Naive B cell (primary cell): Measurements from ENCODE around the gene CHD9. TPM values are rescaled to one million over a fixed set of nuclear protein-coding genes. Genes with fewer than 3 reads are reported as not detected.

Experiments used
- ATAC-seq, 2 donors: fragments of 150-1000 bp; cut with Tn5 transposase; 2 replicates each; pipeline ENCODE4 v1.10.0; 2021; ENCODE audit warnings: low read depth in 2 of 2, mild to moderate bottlenecking in 2 of 2, moderate library complexity in 2 of 2
- DNase-seq: peaks from one replicate; pipeline ENCODE4 v3.0.0; 2022
- H3K27ac Mint-ChIP-seq, 6 donors: one replicate each; pipeline ENCODE4 v1.8.0; 2020 to 2022; ENCODE audit warnings: mild to moderate bottlenecking in 6 of 6, mixed read lengths in 6 of 6, moderate library complexity in 5 of 6, inconsistent platforms in 2 of 6
- H3K27me3 Mint-ChIP-seq, 3 donors: one replicate each; pipeline ENCODE4 v1.8.0; 2021 to 2022; ENCODE audit warnings: mixed read lengths in 3 of 3, mild to moderate bottlenecking in 1 of 3
- H3K36me3 Mint-ChIP-seq, 2 donors: one replicate each; pipeline ENCODE4 v1.8.0; 2020 to 2022; ENCODE audit warnings: mixed read lengths in 2 of 2, inconsistent platforms in 1 of 2, mild to moderate bottlenecking in 1 of 2
- H3K4me1 Mint-ChIP-seq, 3 donors: one replicate each; pipeline ENCODE4 v1.8.0; 2020 to 2022; ENCODE audit warnings: mixed read lengths in 3 of 3, inconsistent platforms in 1 of 3, mild to moderate bottlenecking in 1 of 3, moderate library complexity in 1 of 3
- H3K4me3 Mint-ChIP-seq, 8 donors: one replicate each; pipeline ENCODE4 v1.8.0; 2020 to 2022; ENCODE audit warnings: mild to moderate bottlenecking in 8 of 8, mixed read lengths in 8 of 8, moderate library complexity in 8 of 8, inconsistent platforms in 2 of 8
- H3K9me3 Mint-ChIP-seq, 7 donors: one replicate each; pipeline ENCODE4 v1.8.0; 2020 to 2022; ENCODE audit warnings: mixed read lengths in 7 of 7, mild to moderate bottlenecking in 5 of 7, inconsistent platforms in 2 of 7, moderate library complexity in 1 of 7
- polyA plus RNA-seq, 6 donors: library from polyadenylated mRNA; unstranded; fragments of 300-500 nt; fragmentation: Illumina TruSeq; gene quantifications; one replicate each; pipeline ENCODE4 v1.2.3, GENCODE V29; 2021; ENCODE audit warnings: low read depth in 6 of 6

Gene CHD9
- polyA plus RNA-seq, 6 donors from 2014 or later = 102 to 181 (median 115) TPM

DNA sequence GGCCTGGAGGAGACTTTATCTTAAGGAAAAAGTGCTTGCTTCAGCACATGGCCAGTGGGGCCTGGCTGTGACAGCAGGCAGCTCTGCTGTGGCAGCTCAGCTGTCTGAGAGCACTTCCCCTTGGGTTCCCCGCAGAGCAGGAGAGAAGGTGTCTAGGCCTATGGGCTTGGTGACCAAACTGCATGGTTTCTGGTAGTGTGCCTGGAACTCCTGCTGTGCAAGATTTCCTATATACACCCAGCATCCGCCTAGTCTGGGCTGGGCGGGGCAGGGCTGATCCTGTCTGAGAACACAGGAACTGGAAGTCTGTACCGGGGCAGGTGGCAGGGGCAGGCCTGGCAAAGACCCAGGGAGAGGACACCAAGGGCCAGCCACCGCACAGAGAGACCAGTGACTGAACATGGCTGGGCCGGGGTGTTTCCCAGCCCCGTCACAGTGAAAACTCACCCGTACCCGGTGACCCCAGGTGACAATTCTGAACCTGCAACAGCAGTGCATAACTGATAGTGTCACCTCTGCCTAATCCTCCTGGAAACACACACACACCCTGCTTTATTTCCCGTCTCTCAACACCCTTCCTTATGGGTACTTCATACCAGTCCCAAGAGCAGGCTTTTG lies 39.3 kb downstream of the CHD9 start:
- Mint-ChIP-seq H3K9me3 (no peaks in the 10 kb centered on the region), H3K36me3 (no peaks in the 10 kb centered on the region), H3K4me1 (peaks cover 63 to 88% (median 75%) of the 10 kb centered on the region in 3 donors), H3K27me3 (no peaks in the 10 kb centered on the region), H3K27ac (peak overlapping the region; percentile 59 to 97 (median 87)), H3K4me3 (peak overlapping the region in 7 of 8 donors; percentile 8 to 62 (median 40))
- DNase-seq (peak; percentile 57), ATAC-seq (peak; percentile 51)

DNA sequence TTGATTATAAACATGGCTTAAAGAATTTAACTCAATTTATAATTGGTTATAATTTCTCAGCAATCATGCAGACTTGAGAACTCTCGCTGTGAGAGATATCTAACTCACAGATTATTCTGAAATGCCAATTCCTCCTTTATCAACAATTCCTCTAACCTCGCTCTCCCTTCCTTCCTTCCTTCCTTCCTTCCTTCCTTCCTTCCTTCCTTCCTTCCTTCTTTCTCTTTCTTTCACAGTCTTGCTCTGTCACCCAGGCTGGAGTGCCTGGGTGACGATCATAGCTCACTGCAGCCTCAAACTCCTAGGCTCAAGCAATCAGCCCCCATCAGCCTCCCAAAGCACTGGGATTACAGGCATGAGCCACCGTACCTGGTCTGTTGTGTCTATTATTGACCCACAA lies 42.4 kb downstream of the CHD9 start:
- Mint-ChIP-seq H3K9me3 (no peaks in the 10 kb centered on the region), H3K27me3 (no peaks in the 10 kb centered on the region), H3K36me3 (no peaks in the 10 kb centered on the region), H3K4me1 (peaks cover 45 to 75% (median 72%) of the 10 kb centered on the region in 3 donors), H3K27ac (peak overlapping the region in 5 of 6 donors; percentile 60 to 96 (median 85)), H3K4me3 (peak overlapping the region in 6 of 8 donors; percentile 2 to 77 (median 25))
- ATAC-seq (no peak), DNase-seq (no peak)

DNA sequence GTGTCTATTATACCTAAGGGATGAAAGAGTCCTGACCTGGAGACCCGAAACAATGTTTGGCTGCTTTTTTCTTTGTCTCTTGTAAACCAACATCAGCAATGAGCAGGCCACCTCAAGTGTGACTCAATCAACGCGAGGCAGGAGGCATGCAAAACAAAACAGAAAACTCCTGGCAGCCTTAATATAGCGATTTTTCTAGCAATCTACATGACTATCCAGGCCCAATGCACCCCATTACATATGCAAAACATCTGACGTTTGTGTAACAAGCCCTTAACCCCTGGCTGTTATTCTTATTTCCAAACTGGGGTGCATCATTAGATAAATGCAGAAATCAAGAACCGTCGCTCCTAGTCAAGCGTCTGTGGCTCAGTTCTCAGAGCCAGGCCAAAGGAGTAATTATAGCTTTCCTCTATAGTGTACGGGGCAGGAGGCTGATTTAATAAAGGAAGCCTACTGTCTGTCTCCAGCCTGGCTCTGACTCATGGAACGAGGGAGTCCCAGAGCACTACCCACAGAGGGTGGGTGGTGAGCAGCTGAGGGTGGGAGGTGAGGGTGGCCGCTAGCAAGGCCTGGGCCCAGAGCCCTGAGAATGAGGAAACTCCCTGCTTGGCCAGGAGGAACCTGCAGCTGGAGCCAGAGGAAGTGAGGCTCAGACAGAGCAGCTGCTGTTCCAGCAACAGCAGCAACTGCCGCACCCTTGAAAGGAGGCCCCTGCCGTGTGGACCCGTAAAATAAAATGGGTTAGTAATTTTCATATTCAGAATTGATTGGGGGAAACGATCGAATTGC lies 43.9 kb downstream of the CHD9 start:
- H3K36me3 Mint-ChIP-seq = no peaks in the 10 kb centered on the region
- no peaks in the 10 kb centered on the region for H3K9me3 Mint-ChIP-seq
- H3K27ac Mint-ChIP-seq = peak overlapping the region; percentile 89 to 98 (median 97)
- peak; percentile 81 for DNase-seq
- no peaks in the 10 kb centered on the region for H3K27me3 Mint-ChIP-seq
- peaks cover 35 to 67% (median 57%) of the 10 kb centered on the region in 3 donors for H3K4me1 Mint-ChIP-seq
- peak; percentile 83 to 87 for ATAC-seq
- peak overlapping the region; percentile 79 to 95 (median 90) for H3K4me3 Mint-ChIP-seq

DNA sequence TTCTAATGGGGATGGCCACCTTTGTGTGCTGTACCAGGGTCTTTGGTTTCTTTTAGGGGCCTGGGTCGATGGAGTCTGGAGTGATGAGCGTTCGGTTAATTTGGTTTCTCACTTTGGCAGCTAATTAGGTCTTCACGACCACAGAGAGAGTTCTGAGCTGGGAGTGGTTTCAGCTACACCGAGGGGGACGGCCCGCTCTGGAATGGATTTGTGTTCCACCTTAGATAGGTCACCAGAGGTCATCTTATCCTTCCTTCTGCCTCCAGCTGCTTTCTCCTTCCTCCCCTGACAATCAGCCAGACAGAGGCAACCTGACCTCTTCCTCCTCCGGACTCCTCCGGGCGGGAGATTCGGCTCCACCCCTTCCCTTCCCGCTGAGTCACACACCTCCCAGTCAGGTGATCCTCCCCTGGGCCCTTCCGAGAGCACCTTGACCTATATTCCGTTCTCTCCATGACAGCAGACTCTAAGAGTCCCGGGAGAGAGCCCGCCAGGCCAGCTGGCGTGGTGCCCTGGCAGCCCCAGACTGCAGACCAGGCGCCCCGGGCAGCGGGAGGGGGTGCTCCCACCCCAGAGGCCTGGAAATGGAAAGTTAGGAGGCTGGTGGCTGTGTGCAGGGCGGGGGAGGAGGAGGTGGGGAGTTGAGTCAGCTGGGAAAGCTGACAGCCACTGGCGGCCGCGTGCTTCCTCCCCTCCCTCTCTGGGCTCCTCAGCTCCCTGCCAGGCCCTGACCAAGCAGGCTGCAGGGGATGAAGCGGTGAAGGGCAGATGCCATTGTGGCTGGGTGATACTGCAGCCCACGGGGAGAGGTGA lies 44.7 kb downstream of the CHD9 start:
- ATAC-seq (peak; percentile 42 to 50), DNase-seq (no peak)
- H3K27ac Mint-ChIP-seq = peak overlapping the region; percentile 89 to 98 (median 97)
- H3K4me3 Mint-ChIP-seq = peak overlapping the region; percentile 79 to 95 (median 90)
- H3K36me3 Mint-ChIP-seq = no peaks in the 10 kb centered on the region
- H3K9me3 Mint-ChIP-seq = no peaks in the 10 kb centered on the region
- H3K27me3 Mint-ChIP-seq = no peaks in the 10 kb centered on the region
- H3K4me1 Mint-ChIP-seq = peaks cover 27 to 63% (median 53%) of the 10 kb centered on the region in 3 donors

DNA sequence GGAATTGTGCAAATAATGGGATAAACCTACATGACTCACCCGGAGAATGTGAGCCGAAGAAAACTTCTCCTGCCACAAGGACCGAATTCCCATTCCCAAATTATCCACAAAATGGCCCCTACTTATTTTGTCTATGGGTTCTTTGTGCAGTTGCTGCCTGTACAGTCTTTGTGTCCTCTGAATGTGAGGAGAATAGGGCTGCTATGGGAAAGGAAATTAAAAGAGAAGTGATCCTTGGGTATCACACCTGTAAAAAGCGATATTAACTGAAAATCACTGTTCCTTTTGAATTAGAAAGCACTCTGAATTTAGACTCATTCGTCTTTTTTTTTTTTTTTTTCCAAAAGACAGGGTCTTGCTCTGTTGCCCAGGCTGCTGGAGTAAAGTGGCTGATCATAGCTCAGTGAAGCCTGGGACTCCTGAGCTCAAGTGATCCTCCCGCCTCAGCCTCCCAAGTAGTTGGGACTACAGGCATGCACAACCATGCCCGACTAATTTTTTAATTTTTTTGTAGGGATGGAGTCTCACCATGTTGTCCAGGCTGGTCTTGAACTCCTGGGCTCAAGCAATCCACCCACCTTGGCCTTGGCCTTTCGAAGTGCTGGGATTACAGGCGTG lies 45.4 kb downstream of the CHD9 start:
- no peaks in the 10 kb centered on the region for H3K9me3 Mint-ChIP-seq
- no peak for DNase-seq
- ATAC-seq = no peak
- no peaks in the 10 kb centered on the region for H3K27me3 Mint-ChIP-seq
- no peaks in the 10 kb centered on the region for H3K36me3 Mint-ChIP-seq
- H3K27ac Mint-ChIP-seq = peak overlapping the region; percentile 57 to 97 (median 92)
- peak overlapping the region; percentile 79 to 95 (median 90) for H3K4me3 Mint-ChIP-seq
- peaks cover 22 to 57% (median 46%) of the 10 kb centered on the region in 3 donors for H3K4me1 Mint-ChIP-seq

DNA sequence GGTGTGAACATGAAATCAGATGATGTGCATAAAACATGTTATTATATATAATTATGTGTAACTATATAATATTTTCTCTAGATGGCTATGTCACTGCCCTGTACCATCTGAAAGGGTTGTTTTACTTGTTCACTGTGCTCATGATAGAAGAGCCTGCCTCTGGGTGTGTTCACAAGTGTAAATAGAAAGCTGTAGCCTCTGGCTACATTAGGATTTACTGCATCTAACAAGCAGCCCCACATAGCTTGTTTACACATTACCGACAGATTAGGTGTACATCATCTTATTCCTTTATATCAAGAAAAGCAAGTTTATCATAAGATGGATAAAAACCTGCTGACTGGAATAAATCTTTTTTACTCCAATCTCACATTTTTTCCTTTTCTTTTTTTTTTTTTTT lies 46.1 kb downstream of the CHD9 start:
- DNase-seq = no peak
- no peaks in the 10 kb centered on the region for H3K36me3 Mint-ChIP-seq
- H3K9me3 Mint-ChIP-seq = no peaks in the 10 kb centered on the region
- no peak for ATAC-seq
- H3K4me3 Mint-ChIP-seq = peak overlapping the region in 6 of 8 donors; percentile 79 to 95 (median 90)
- H3K4me1 Mint-ChIP-seq = peaks cover 22 to 53% (median 46%) of the 10 kb centered on the region in 3 donors
- peak overlapping the region in 5 of 6 donors; percentile 22 to 97 (median 57) for H3K27ac Mint-ChIP-seq
- no peaks in the 10 kb centered on the region for H3K27me3 Mint-ChIP-seq

DNA sequence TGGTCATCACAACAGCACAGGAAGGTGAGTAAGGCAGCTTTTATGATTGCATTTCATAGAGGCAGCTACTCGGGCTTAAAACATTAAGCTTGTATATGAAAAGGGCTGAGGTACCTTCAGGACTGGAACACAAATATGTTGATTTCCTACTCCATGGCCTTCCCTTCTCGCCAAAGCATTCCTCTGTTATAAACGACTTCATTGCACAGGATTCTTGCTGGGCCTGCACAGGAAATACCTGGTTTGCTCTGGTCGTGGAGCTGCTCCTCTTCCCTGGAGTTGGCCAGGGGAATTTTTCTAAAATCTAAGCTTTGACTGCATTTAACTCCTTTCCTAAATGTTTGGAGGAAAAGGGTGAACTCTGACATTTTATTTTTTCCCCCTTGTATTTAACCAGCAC lies 49.0 kb downstream of the CHD9 start:
- no peaks in the 10 kb centered on the region for H3K27me3 Mint-ChIP-seq
- peaks cover 15 to 36% (median 27%) of the 10 kb centered on the region in 3 donors for H3K4me1 Mint-ChIP-seq
- H3K36me3 Mint-ChIP-seq = no peaks in the 10 kb centered on the region
- no peak overlapping the region for H3K4me3 Mint-ChIP-seq
- H3K27ac Mint-ChIP-seq = peak overlapping the region in 1 of 6 donors; percentile 29
- no peaks in the 10 kb centered on the region for H3K9me3 Mint-ChIP-seq
- DNase-seq = no peak
- ATAC-seq = no peak

DNA sequence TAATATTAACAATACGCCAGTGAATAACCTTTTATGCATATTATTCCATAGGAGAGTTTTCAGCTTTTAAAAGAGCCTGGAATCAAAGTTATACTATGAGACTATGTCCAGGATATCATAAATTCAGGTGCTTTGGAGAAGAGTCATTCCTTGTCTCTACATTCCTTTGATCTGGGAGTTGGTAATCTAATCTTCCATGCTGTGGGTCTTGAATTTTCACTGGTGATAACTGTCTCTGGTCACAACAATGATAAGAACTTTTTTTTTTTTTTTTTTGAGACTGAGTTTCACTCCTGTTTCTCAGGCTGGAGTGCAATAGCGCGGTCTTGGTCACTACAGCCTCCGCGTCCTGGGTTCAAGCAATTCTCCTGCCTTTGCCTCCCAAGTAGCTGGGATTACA lies 50.8 kb downstream of the CHD9 start:
- no peak for ATAC-seq
- Mint-ChIP-seq H3K36me3 (no peaks in the 10 kb centered on the region), H3K4me3 (no peak overlapping the region)

DNA sequence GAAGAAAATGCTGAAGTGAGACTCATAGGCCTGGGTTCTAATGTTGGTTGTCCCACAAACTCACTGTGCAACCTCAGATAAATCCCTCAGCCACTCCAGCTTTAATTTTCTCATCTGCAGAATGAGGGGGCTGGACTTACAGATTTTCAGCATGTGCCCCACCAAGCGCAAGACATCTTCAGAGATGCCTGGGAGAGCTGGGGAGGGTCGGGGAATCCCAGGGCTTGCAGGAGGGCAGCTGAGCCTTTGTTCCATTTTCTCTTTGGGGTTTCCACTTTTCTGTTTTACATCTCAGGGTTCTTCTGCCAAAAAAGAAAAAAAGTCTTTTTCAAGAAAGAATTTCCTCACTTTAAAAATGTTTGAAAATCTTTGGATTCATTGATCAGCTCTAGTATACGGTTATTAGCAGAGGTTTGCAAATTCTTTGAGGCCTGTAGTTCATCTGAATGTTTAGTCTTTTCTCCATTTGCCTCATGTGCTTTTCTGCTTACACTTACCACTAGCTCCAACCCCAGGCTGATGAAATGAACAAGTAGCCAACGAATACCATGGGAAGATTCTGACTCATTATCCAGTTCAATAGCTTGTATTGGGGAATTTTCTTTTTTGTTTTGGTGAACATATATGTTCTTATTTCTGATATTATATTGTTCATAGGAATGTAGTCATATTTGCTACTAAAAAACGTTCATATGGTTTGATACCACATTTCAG lies 56.4 kb downstream of the CHD9 start:
- DNase-seq (no peak), ATAC-seq (no peak)
- Mint-ChIP-seq H3K4me1 (peaks cover 10 to 28% (median 11%) of the 10 kb centered on the region in 3 donors), H3K9me3 (no peaks in the 10 kb centered on the region), H3K27ac (peak overlapping the region in 4 of 6 donors; percentile 15 to 71 (median 40)), H3K4me3 (no peak overlapping the region), H3K27me3 (no peaks in the 10 kb centered on the region), H3K36me3 (no peaks in the 10 kb centered on the region)

More for the DNA sequence above, 50.8 kb downstream of the CHD9 start:
- Mint-ChIP-seq H3K27ac (peak overlapping the region in 1 of 6 donors; percentile 57), H3K4me1 (peaks cover 6 to 18% (median 11%) of the 10 kb centered on the region in 3 donors), H3K27me3 (no peaks in the 10 kb centered on the region), H3K9me3 (no peaks in the 10 kb centered on the region)
- no peak for DNase-seq

DNA sequence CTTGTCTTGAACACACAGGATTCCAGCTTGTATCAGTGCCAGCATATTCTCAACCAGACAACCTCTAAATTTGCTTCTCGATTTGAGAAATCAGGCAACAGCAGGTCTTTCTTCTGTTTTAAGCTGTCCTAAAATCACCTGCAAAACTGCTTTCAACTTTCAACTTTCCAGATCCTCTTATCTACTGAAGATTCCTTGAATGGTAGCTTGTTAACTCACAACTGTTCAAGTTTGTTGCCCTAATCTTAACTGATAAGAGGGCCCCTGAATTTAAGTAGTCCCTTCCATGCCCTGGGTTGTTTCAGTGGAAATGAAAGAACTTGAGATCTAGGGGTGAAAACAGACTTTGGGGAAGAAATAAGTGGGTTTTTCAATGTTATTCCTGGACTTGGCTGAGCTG lies 57.2 kb downstream of the CHD9 start:
- Mint-ChIP-seq H3K4me3 (no peak overlapping the region), H3K9me3 (no peaks in the 10 kb centered on the region), H3K4me1 (peaks cover 10 to 28% (median 11%) of the 10 kb centered on the region in 3 donors), H3K36me3 (no peaks in the 10 kb centered on the region), H3K27me3 (no peaks in the 10 kb centered on the region), H3K27ac (peak overlapping the region in 3 of 6 donors; percentile 6 to 16 (median 7))
- DNase-seq (no peak), ATAC-seq (no peak)

DNA sequence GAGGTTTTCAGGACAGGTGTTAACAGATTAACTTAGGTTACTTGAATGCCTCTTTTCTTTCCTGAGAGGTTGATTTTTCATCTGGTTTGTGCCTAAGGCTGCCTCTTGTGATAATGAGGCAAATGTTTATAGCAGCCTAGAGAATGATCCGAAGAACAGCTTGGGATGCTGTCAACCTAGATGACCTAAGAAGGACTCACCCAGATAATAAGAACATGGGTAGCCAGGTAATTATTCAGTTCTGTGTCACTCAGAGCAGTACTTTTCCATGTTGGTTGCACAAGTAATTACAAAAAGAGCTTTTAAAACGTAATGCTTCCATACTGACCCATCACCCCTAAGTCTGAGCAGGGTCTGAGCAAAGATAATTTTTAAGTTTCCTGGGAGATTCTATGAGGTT lies 60.3 kb downstream of the CHD9 start:
- Mint-ChIP-seq H3K27me3 (no peaks in the 10 kb centered on the region), H3K36me3 (no peaks in the 10 kb centered on the region), H3K9me3 (no peaks in the 10 kb centered on the region), H3K4me1 (peaks cover 10 to 28% (median 11%) of the 10 kb centered on the region in 3 donors), H3K27ac (peak overlapping the region in 1 of 6 donors; percentile 15), H3K4me3 (no peak overlapping the region)
- no peak for ATAC-seq
- DNase-seq = no peak

DNA sequence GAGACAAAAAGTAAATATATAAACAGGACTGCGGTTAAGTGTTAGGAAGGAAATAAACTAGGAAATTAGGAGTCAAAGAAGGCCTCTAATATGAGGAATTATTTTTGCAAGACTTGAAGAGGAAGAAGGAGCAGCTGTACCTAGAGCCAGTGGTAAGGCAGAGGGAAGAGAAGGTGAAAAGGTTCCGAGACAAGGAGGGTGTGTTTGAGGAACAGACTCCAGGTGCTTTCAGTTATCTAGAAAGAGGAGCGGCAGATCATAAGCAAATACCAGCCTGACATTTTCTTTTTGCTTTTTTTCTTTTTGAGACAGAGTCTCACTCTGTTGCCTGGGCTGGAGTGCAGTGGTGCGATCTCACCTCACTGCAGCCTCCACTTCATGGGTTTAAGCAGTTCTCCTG lies 61.0 kb downstream of the CHD9 start:
- H3K36me3 Mint-ChIP-seq = no peaks in the 10 kb centered on the region
- peaks cover 9 to 28% (median 10%) of the 10 kb centered on the region in 3 donors for H3K4me1 Mint-ChIP-seq
- DNase-seq = no peak
- no peaks in the 10 kb centered on the region for H3K27me3 Mint-ChIP-seq
- no peak overlapping the region for H3K4me3 Mint-ChIP-seq
- no peak for ATAC-seq
- H3K27ac Mint-ChIP-seq = peak overlapping the region in 1 of 6 donors; percentile 6
- H3K9me3 Mint-ChIP-seq = no peaks in the 10 kb centered on the region
